HG03280 (cell line): ENCODE measurements around the gene GCK.

Experiments
- ATAC-seq: cut with Tn5 transposase; IDR thresholded peaks from one replicate; pipeline ENCODE4 v1.9.1; 2021; ENCODE audit warnings: mild to moderate bottlenecking, moderate library complexity; ENCODE audit not compliant: unreplicated experiment

GCK gene

DNA sequence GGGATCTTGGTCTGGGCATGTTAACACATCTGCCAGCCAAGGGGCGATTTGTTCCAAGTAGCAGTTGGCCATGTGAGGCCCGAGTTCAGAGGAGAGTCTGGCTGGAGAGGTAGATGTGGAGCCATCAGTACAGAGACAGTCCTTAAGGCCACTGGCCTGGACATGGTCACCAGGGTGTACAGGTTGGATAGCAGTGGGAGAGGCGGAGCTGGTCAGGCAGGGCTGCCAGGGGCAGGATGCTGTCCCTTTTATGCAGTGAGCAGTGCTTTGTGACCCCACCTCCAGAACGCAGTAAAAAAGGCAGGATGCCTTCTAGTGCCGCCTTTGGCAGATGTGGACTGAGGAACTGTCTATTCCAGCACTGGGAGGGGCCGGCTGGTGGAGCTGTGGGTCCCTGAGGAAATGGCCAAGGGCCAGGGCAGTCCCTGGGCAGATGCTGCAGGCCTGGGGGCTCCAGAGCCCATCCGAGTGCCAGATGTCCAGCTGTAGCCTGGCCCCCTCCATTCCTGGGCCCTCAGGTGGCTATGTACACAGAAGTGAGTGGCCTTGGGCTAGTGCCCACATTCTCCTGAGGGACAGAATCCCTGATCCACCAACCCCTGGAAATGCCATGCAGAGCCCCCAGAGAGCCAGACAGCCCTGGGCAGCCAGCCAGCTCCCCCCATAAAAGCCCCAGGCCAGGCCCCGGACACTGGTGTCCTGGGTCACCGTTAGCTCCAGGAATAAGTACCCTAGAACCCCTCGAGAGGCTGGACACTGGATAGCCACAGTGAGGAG lies 31.0 kb downstream of the GCK start:
- no peak for ATAC-seq

DNA sequence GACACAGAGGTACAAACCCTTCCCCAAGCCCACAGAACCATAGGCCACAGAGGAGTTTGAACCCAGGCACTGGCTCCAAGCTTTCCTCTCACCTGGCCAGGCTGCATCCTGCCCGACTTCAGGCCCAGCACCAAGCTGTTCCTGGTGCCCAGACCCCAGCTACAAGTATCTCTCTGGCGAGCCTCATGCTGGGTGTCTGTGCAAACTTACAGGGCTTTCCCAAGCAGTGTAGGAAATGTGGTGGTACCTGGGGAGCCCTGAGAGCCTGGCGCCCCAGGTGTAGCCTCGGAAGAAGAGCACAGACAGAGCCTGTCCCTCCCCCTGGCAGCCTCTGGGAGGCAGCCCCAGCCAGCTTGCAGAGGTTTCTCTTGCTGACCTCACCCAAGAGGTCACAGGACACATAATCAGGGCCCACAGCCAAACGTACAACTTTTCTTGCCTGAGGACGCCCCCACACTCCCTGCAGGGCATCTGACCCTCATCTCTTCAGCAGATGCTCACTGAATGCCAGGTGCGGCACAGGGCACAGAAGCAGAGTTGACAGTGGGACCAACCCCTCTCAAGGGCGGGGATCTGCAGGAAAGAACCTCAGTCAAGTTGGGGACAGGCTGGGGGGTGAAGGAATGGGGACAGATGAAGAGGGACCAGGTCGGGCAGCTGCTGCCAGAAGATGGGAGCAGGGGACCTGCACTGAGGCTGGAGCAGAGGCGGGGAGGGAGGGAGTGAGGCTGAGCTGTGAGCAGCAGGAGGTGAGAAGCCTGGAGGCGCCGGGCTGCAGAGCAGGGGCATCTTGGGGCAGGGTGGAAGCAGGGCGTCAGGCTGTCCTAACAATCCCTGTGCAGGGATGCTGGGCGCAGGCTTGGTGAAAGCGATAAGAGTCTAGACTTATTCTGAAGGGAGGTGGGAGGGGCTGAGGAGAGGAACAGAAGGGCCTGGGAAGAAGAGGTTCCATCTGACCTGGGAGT lies 31.8 kb downstream of the GCK start:
- no peak for ATAC-seq

DNA sequence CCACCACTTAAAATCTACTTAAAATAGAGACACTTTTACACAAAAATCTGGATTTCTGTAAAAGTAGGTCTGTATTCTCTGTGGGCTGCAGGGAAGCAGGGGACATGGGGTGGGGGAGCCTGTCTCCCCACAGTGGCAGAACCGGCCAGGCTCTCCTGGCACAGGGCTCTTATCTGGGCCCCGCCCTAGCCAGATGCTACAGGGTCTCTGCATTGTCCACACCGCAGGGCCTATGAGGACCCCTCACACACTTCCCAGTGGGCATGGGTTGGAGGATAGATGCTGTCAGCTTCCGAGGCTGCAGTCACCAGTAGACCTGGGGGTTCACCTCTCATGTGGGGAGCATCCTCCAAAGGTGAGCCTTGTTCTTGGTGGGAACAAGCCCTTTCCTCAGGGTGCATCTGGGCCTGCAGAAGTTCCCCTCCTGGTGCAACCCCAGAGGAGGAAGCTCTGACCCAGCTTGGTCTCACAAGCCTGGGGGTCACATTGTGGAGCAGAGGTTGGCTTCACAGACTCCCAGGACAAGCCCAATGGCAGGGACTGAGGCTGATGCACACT lies 32.7 kb downstream of the GCK start:
- ATAC-seq: no peak

DNA sequence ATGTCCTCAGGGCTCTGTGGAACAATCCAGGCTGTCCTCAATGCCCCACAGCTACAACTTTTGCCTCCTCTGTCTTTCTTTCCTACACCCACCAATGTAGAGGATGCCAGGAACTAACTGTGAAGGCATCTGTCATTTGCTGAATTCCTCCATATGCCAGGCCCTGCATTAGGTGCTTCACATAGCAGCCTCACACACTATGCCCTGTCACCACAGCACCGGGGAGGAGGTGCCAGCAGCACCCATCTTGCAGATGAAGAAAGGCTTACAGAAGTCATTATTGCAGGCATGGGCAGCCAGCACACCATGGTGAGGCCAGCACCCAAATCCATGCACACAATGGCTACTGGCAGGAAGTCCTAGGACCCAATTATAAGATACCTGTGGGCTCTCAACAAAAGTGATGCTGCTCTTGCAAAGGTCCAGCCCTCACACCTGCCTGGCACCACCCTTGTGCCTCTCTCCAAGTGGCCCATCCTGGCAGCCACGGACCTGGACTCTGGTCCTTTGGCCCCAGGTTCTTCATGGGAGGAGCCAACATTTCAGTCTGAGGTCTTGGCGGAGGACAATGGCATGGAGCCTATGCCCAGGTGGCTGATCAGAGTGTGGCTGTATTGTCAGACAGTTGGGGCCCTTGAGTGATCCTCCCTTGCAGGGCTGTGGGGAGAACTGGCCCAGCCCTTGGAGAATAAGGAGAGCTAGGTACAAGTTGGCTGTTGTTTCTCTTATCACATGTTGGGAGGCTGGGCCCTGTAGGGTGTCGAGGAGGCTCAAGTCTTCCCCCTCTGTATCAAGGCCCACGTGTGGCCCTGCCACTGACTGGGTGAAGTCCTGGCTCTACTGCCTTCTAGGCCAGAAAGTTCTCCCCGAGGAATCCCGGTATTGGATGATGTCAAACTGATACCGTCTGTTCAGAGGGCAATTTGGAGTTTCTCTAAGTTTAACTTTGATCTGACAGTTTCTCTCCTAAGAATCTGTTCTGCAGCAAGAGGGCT lies 33.8 kb downstream of the GCK start:
- no peak for ATAC-seq

DNA sequence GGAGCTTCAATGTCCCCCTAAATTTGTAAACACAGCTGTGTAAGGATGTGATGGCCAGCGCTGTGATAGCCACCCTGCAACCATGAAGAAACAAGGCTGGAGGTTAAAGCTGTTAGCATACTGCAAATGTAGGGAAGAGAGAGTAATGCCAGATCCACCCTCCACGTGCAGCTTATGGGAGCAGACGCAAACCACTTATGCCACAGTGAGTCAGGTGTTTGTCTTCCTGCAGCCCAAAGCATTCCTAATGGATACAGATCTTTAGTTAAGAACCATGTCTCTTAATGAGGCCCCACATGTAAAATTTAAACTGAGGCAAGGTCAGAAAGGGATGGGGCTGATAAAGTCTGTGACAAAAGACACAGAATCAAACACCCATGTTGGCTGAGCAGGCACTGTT lies 34.5 kb downstream of the GCK start:
- no peak for ATAC-seq

DNA sequence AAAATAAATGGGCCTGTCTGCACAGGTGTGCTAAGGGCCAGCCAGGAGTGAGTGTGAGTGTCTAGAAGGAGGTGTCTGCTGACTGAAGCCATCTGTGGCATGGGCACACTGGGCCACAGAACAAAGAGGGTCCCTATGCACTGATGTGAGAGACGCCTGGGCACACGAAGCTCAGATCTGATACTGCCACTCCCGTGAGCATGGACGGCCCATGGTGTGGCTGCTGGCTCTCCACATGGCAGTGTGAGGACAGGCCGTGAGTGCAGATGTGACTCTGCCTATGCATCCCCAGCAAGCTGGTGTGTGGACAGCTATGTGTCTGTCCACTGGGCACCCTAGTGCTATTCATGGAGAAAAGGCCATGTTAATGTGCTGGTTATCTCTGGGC lies 35.3 kb downstream of the GCK start:
- no peak for ATAC-seq

DNA sequence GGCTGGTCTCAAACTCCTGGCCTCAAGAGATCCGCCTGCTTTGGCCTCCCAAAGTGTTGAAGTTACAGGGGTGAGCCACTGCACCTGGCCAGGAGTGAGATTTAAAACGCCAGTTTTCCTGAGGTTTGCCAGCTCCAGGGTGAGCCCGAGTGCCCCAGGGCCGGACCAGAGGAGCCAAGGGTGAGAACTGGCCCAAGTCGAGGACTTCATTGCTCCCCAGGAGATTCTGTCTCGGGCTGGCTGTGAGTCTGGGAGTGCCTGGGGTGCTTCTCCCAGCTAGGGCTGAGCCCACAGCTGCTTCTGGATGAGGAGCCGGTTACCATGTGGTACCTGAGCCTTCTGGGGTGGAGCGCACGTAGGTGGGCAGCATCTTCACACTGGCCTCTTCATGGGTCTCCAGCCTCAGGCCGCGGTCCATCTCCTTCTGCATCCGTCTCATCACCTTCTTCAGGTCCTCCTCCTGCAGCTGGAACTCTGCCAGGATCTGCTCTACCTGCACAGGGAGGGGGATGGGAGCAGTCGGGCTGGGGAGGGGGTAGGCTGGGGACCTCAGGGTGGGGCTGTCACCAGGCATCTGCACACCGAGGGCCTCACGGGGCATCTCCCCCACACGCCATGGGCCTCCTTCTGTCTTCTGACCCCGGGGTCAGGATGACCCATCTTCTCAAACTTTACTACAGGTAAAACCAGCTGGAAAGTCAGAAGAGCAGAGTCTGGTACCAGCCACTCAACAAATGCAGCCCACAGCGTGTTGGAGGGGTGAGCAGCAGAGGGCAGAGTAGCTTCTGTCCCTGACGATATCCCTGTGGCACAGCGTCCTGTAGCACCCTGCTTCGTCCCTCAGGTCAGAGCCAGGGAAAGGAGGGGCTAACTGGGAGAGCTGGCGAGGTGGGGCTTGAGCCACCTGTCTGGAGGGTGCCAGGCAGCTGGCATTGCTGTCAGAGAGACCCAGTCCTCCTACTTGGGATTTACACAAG lies 36.0 kb downstream of the GCK start:
- ATAC-seq: no peak

DNA sequence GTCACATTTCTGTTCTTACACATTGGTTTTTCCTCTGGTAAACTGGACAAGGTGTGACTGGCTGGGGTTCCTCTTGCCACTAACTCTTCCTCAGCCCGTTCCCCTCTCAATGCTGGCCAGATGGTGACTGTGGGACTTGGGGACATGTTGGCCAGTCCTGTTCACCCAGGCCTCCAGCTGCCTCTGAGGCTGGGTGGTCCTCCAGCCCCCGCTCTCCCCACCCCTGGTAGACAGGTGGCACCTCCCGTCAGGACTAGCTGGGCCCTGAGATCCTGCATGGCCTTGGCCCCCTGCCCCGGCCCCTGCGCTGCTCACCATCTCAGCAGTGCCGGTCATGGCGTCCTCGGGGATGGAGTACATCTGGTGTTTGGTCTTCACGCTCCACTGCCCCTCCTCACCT lies 37.3 kb downstream of the GCK start:
- no peak for ATAC-seq

DNA sequence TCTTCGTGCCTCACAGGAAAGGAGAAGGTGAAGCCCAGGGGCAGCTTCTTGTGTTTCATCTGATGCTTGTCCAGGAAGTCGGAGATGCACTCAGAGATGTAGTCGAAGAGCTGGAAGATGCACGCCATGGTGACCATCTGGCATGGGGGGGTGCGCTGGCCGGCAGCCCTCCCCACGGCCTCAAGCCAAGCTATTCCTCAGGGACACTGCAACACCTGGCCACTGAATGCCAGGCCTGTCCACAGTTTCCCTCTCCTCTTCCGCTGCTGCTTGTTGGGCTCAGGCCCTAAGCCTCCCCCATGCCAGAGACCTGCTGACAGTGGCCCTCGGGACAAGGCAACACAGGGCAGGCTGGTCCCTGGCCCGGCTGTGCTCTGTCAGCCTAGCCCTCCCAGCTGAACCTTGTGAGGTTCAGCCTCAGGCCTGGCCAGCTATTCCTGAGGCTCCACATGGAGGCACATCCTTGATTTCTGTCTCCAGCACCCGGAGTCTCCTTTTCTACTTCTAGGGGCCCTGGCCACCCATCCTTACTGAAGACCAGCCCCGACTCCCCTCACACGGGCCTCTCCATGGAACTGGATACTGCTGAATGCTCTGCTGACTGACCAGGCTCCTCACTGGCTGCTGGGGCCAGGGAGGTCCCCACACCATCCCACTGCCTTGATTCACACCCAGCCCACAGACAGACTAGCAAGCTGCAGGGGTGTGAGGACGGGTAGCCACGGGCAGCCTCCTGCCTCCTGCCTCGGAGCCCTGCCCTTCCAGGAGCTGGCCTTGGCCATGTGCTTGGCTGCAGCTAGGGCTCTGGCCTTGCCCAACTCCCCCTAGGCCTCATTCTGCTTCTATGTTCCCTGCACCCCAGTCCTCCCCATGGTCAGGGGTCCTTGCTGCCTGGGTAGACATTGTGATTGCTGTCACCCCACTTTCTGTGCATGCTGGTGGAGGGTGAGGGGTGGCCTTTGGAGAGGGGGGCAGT lies 38.0 kb downstream of the GCK start:
- ATAC-seq: no peak

DNA sequence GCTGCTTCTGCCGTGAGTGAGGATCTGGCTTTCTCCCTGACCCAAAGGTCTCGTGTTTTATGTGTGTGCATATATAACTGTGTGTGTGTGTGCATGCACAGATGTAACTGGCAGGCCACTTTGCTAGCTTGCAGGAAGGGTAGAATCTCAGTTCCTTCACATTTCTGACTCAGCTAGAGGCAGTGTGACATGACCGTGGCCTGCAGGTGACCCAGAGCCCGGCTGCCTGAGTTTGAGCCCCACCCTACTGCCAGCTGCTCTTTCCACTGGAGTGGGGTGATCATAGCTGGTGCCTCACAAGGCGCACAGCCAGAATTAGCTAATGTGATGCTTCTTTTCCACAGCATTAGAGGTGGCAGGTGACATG lies 38.8 kb downstream of the GCK start:
- no peak for ATAC-seq

DNA sequence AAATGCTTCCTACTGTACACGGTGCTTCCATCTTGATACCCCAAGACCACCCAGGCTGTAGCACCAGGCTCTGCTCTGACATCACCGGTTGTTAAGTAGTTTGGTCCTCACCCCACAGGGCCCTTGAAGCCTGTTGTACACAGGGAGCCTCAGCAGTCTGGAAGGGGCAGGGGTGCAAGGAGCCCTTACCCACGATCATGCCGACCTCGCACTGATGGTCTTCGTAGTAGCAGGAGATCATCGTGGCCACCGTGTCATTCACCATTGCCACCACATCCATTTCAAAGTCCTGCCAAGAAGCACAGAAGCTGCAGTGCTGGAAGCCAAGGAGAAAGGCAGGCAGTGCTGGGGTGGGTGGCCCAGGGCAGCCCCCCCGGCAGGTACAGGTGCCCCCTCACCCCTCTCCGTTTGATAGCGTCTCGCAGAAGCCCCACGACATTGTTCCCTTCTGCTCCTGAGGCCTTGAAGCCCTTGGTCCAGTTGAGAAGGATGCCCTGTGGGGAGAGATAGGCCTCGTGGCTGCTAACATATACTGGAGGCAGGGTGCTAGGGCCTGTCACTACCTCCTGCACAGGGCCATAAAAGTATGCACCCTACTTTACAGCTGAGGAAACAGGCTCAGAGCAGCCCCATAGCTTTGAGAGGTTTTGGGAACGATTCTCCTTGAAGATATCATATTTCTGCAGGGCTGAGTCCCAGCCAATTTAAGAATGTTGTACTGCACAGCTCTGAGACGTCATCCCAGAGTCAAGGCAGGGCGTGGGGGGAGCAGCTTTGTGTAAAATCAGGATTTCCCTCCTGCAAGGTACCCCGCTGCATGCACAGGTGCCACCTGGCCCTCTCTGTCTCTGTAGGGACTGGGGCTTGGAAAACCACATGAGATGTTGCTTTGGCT lies 39.4 kb downstream of the GCK start:
- no peak for ATAC-seq

DNA sequence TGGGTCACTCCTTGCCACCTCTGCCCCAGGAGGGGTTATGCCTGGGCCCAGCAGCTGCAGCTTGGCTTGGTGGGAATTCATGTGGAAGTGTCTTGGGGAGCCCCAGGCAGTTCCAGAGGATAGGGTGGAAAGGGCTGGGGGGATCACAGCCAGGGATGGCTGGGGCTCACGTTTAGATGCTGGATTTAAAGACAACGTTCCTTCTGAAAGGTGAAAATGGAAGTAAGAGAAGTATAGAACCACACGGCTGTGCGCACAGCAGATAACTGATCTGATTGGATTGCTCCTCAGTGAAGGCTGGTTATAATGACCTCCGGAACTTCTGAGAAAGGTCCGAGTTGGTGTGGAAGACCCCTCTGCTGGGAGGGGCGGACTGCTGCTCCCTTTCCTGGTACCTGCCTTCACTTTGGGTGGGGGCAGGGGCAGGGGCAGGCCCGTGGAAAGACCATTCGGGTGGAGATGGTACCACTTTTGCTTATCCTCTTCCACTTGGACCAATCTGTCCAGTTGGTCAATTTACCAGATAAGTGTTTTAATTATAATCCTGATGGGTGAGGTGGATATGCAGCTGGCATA lies 40.2 kb downstream of the GCK start:
- no peak for ATAC-seq

DNA sequence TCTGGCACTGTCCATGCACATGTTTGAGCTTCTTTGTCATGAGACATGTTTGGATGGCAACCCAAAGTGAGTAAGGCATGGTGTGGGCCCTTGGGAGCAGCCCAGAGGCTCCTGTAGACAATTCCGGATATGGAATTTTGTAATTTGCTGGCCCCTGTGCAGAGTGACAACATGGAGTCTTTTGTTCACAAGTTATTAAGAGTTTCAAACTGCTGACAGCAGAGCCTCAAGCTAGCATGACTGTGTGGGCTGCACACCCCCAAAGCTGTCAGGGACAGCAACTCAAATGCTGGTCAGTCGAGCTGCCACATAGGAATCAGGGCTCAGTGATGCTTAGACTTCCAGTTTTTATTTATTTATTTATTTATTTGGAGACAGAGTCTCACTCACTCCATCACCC lies 41.1 kb downstream of the GCK start:
- ATAC-seq: no peak

DNA sequence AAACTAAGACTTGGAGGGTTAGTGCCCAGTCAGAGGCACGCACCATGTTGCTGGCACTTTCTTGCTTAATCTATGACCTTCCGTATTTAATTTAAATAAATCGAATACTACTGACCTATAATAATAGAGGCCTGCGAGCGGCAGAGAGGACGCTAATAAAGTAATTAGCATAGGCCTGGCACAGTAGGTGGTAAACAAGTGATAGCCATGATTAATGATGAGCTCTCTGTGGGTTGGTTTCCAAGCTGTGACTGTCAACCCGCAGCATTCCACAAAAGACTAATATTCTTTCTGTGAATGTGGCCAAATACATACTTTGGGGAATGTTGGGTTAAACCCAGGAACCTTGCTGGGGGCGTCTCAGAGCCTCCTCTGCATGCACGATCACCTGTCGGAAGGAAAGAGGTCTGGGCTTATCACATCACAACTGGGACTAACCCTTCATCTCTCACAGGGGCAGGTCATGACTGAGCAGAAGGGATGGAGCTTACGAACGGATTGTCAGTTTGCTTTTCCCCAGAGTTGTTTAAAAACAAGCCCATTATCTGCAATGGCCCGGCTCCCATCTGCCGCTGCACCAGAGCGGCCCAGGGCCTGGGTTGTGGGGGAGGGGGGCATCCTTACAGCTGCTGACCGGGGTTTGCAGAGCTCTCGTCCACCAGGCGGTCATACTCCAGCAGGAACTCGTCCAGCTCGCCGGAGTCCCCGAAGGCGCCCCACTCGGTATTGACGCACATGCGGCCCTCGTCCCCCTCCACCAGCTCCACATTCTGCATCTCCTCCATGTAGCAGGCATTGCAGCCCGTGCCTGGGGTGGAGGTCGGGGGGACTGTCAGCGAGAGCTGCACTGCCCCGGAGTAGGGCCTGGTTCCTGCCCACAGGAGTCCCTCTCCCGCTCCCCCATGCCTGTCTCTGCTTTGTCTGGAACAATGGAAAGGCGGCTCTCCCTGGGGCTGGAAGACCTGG lies 41.9 kb downstream of the GCK start:
- no peak for ATAC-seq

DNA sequence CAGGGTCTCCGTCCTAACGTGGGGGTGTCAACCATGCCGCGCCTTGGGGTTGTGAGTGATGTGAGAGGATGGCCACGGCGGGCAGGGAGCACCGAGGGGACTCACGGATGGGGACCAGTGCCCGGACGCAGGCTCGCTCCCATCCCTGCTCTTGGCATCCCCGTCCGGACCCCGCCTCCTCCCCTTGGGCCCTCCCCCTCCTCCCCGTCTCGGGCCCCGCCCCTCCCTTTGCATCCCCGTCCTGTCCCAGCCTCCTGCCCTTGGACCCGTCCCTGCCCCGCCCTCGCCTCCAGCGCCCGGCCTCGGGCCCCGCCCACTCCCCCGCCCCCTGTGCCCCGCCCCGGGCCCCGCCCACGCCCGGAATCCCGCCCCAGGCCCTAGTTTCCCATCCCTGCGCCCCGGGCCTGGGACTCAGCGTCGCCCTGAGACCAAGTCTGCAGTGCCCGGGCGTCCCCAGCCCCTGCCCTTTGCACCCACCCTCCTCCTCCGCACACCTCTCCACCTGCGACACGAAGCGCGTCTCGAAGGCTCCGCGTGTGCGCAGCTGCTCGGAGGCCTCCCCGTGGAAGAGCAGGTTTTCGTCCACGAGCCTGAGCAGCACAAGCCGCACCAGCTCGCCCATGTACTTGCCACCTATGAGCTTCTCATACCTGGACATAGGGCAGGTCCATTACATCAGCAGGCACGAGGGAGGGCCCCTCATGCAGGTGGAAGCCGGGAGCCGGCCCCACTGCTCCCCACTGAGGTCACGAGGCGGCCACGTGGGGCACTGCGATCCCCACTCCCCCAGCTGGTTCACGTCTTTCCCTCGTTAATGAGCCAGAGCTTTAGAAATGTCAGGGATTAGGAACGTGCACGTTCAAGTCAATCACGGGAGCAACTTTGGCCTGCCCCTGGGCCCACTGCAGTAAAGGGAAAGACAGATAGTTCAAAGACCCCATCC lies 43.0 kb downstream of the GCK start:
- ATAC-seq: no peak
